T-helper 2 cell (primary cell): ENCODE measurements around the gene SIK2.
A peak's percentile ranks its signal among the peaks of the same experiment; 100 is the strongest.
"Not testable (repeated sequence)": the region's sequence is repeated elsewhere in the genome, so short reads cannot be mapped to it uniquely, and the experiment has no call there.

Experiments used
- DNase-seq, 5 experiments: peaks; one replicate each; pipeline versions ENCODE4 v3.0.0 to v3.0.0-alpha.2; 2012 to 2022

Gene SIK2

GRCh38 chr11:111629499-111629898, 27.2 kb downstream of the SIK2 start:
- no peak for DNase-seq

GRCh38 chr11:111631024-111631665, 28.9 kb downstream of the SIK2 start:
- DNase-seq = no peak

- DNase-seq = peak in 1 of 5 experiments; percentile 5
Measured at GRCh38 chr11:111631666-111632039, 29.4 kb downstream of the SIK2 start.

- no peak for DNase-seq
Measured at GRCh38 chr11:111632516-111633220, 30.4 kb downstream of the SIK2 start.

- DNase-seq = no peak
Measured at GRCh38 chr11:111633248-111633647, 31.0 kb downstream of the SIK2 start.

- DNase-seq = peak in 1 of 5 experiments; percentile 10
Measured at GRCh38 chr11:111633756-111634362, 31.6 kb downstream of the SIK2 start.

- DNase-seq = no peak
Measured at GRCh38 chr11:111634981-111635705, 32.9 kb downstream of the SIK2 start.

- DNase-seq = no peak
Measured at GRCh38 chr11:111635706-111636045, 33.4 kb downstream of the SIK2 start.

- DNase-seq = no peak
Measured at GRCh38 chr11:111637885-111638284, 35.6 kb downstream of the SIK2 start.

GRCh38 chr11:111639226-111639925, 37.1 kb downstream of the SIK2 start:
- no peak for DNase-seq

GRCh38 chr11:111641339-111642015, 39.2 kb downstream of the SIK2 start:
- DNase-seq = no peak

GRCh38 chr11:111642542-111642941, 40.3 kb downstream of the SIK2 start:
- DNase-seq = no peak

- DNase-seq = no peak
Measured at GRCh38 chr11:111644922-111645321, 42.7 kb downstream of the SIK2 start.

- DNase-seq = no peak
Measured at GRCh38 chr11:111645657-111646316, 43.5 kb downstream of the SIK2 start.

GRCh38 chr11:111651336-111651735, 49.1 kb downstream of the SIK2 start:
- DNase-seq = not testable (repeated sequence)

- no peak for DNase-seq
Measured at GRCh38 chr11:111652184-111652583, 49.9 kb downstream of the SIK2 start.

- no peak for DNase-seq
Measured at GRCh38 chr11:111654601-111655000, 52.4 kb downstream of the SIK2 start.

- no peak for DNase-seq
Measured at GRCh38 chr11:111655924-111656323, 53.7 kb downstream of the SIK2 start.

- DNase-seq = not testable (repeated sequence)
Measured at GRCh38 chr11:111657905-111658304, 55.7 kb downstream of the SIK2 start.

GRCh38 chr11:111658493-111658892, 56.2 kb downstream of the SIK2 start:
- not testable (repeated sequence) for DNase-seq
